Kidney (tissue), 14 donors: ENCODE data around the gene NAPA. TPM values are rescaled to one million over a fixed set of nuclear protein-coding genes. Genes with fewer than 3 reads are reported as not detected.

Source experiments
- DNase-seq, 5 donors: peaks; one replicate each; pipeline ENCODE4 v3.0.0-alpha.2; 2013 to 2020
- FAIRE-seq: peaks from 2 replicates; lab custom pipeline; 2012; peaks lifted over from hg19 to GRCh38; lab: Jason Lieb, UNC
- H3K27ac ChIP-seq, 2 donors: one replicate each; pipeline ENCODE4 v1.7.0; 2013; ENCODE audit warnings: low read depth in 2 of 2, low read length in 2 of 2, inconsistent platforms in 1 of 2
- H3K27me3 ChIP-seq: one replicate; pipeline ENCODE4 v1.7.1; 2013; ENCODE audit warnings: low read length, inconsistent platforms; ENCODE audit not compliant: control insufficient read depth, insufficient read depth
- H3K36me3 ChIP-seq, 3 donors: one replicate each; pipeline versions ENCODE4 v1.7.0 to v1.7.1; 2013; ENCODE audit warnings: low read length in 3 of 3, control low read depth in 1 of 3, inconsistent platforms in 1 of 3; ENCODE audit not compliant: insufficient read depth in 3 of 3, control insufficient read depth in 2 of 3
- H3K4me1 ChIP-seq, 3 donors: one replicate each; pipeline versions ENCODE4 v1.7.0 to v1.7.1; 2013; ENCODE audit warnings: low read length in 3 of 3, inconsistent platforms in 1 of 3, low read depth in 1 of 3; ENCODE audit not compliant: control insufficient read depth in 2 of 3, insufficient read depth in 2 of 3
- H3K4me3 ChIP-seq, 3 donors: one replicate each; pipeline versions ENCODE4 v1.7.0 to v1.8.1; 2013; ENCODE audit warnings: low read length in 3 of 3, control low read depth in 1 of 3, inconsistent platforms in 1 of 3
- H3K9ac ChIP-seq, 3 donors: one replicate each; pipeline versions ENCODE4 v1.7.0 to v1.7.1; 2013; ENCODE audit warnings: low read length in 3 of 3, control low read depth in 1 of 3, inconsistent platforms in 1 of 3
- H3K9me3 ChIP-seq, 3 donors: one replicate each; pipeline versions ENCODE4 v1.7.0 to v1.7.1; 2013; ENCODE audit warnings: low read length in 3 of 3, control low read depth in 1 of 3, inconsistent platforms in 1 of 3; ENCODE audit not compliant: control insufficient read depth in 2 of 3, insufficient read depth in 1 of 3
- intact Hi-C: fragments of 100-400 bp; cut with DNase I; formaldehyde crosslinking; loops from one replicate; pipeline ENCODE4 v1.11.1; 2022
- polyA plus RNA-seq: library from polyadenylated mRNA; stranded (reverse); fragments of 350-450 nt; fragmentation: Illumina TruSeq; extraction: RNeasy Lipid Tissue Mini Kit (QIAGEN cat#74804); gene quantifications from one replicate; pipeline ENCODE4 v1.2.3, GENCODE V29; 2014; ENCODE audit warnings: low read depth, low replicate concordance; ENCODE audit not compliant: insufficient read depth
- total RNA-seq: library from RNA; stranded (reverse); fragmentation: NEBNext Ultra II Directional; extraction: Animal tissue kit (Norgen Biotek cat#: 25700); gene quantifications from one replicate; pipeline ENCODE4 v1.2.1, GENCODE V29; 2021
- TF ChIP-seq, protein P1 (sequence below): IDR thresholded peaks from 3 replicates; pipeline ENCODE4 v1.5.1; 2012; ENCODE audit warnings: mild to moderate bottlenecking, moderate library complexity, borderline replicate concordance; ENCODE audit not compliant: insufficient read depth; ENCODE audit errors: extremely low read depth
- donor health status: control.
- donor health status: control.
- donor health status: control.
- donor health status: control.
- donor health status: control.
- donor health status: DM: yes; HTN: yes; CAD: no.
- donor health status: Normal renal cell carcinoma (clear cell type).

The NAPA gene
- total and polyA plus RNA-seq, 2 donors from 2014 or later: 136 to 213 TPM

DNA sequence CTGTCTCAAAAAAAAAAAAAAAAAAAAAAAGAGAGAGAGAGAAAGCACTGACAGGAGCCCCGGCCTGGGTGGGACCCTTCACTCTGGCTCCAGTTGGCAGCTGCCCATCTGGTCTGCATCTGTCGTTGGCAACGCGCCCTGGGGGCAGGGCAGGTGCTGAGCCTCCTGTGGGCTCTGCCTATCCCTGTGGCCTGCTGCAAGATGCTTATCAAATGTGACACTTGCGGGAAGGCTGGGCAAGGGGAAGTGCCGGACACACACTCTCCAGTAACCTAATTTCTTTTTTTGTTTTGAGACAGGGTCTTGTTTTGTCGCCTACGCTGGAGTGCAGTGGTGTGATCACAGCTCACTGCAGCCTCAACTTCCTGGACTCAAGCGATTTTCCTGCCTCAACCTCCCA lies 20.1 kb downstream of the NAPA start:
- intact Hi-C loops: no loop called here
- no peak overlapping the region for H3K4me3 ChIP-seq
- no peak overlapping the region for H3K9ac ChIP-seq
- H3K27ac ChIP-seq: no peak overlapping the region
- H3K9me3 ChIP-seq: no peaks in the 10 kb centered on the region
- H3K27me3 ChIP-seq: no peaks in the 10 kb centered on the region
- no peak for FAIRE-seq
- no peak for DNase-seq
- TF ChIP-seq, protein P1, sequence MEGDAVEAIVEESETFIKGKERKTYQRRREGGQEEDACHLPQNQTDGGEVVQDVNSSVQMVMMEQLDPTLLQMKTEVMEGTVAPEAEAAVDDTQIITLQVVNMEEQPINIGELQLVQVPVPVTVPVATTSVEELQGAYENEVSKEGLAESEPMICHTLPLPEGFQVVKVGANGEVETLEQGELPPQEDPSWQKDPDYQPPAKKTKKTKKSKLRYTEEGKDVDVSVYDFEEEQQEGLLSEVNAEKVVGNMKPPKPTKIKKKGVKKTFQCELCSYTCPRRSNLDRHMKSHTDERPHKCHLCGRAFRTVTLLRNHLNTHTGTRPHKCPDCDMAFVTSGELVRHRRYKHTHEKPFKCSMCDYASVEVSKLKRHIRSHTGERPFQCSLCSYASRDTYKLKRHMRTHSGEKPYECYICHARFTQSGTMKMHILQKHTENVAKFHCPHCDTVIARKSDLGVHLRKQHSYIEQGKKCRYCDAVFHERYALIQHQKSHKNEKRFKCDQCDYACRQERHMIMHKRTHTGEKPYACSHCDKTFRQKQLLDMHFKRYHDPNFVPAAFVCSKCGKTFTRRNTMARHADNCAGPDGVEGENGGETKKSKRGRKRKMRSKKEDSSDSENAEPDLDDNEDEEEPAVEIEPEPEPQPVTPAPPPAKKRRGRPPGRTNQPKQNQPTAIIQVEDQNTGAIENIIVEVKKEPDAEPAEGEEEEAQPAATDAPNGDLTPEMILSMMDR: no peak
- H3K36me3 ChIP-seq: peaks cover 5 to 37% (median 34%) of the 10 kb centered on the region in 3 donors
- H3K4me1 ChIP-seq: no peaks in the 10 kb centered on the region

DNA sequence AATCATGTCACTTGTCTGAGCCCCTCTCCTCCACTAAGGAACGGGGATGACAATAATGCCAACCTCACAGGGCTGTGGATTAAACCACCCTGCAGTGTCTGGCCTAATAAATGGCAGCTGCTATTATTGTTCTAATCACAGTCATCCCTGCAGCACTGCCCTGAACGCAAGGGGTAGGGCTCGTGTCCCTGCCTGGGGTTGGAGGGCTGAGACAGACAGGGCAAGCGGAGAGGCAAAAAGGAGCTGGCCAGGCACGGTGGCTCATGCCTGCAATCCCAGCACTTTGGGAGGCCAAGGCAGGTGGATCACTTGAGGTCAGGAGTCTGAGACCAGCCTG lies 20.7 kb downstream of the NAPA start:
- H3K27me3 ChIP-seq: no peaks in the 10 kb centered on the region
- no peak for FAIRE-seq
- no peak overlapping the region for H3K4me3 ChIP-seq
- intact Hi-C loops: no loop called here
- no peaks in the 10 kb centered on the region for H3K9me3 ChIP-seq
- no peak for DNase-seq
- TF ChIP-seq, protein P1: no peak
- H3K27ac ChIP-seq: no peak overlapping the region
- H3K9ac ChIP-seq: no peak overlapping the region
- H3K36me3 ChIP-seq: peaks cover 5 to 37% (median 31%) of the 10 kb centered on the region in 3 donors
- no peaks in the 10 kb centered on the region for H3K4me1 ChIP-seq

DNA sequence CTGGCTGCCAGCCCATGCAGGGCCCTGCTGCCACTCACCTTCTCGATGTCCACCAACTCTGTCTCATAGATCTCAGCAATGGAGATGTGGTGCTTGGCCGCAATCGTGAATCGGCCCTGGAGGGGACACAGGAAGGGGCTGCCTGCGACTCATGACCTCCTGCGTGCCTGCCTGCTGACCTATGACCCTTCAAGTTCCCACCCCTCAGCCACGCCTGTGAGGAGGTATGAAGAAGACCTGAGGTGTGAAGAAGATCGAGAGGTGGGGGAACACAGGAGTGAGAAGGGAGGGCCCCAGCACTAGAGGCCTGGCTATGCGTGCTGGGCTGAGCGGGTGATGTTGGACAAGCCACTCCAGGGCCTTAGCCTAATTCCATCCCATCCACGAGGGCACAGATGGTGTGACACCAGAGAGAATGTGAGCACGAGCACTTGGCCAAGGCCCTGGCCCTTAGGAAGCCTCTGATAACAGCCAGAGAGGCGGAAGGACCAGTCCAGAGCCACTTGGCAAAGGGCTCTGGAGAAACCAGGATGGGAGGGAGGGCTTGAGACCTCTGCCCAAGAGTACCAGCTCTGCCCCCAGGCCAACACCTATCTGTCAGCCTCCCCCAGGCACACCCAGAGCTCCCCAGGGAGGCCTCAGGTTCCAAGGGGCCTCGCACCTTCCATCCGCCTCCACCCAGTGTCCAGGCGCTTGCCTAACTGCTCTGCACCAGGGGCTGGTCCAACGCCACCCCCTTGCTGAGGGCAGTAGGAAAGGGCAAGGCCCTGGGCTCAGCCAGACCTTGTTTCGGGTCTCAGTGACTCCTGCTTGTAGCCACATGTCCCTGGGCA lies 21.3 kb downstream of the NAPA start:
- DNase-seq: no peak
- peaks cover 5 to 37% (median 28%) of the 10 kb centered on the region in 3 donors for H3K36me3 ChIP-seq
- TF ChIP-seq, protein P1: no peak

More for the DNA sequence above, 21.3 kb downstream of the NAPA start:
- Histone ChIP-seq H3K4me3 (no peak overlapping the region), H3K27me3 (no peaks in the 10 kb centered on the region), H3K9ac (no peak overlapping the region), H3K9me3 (no peaks in the 10 kb centered on the region), H3K4me1 (no peaks in the 10 kb centered on the region), H3K27ac (no peak overlapping the region)
- intact Hi-C loops: no loop called here
- FAIRE-seq: no peak
